ENCODE results near the gene SFTA2. TPM values are rescaled to one million over a fixed set of nuclear protein-coding genes. Genes with fewer than 3 reads are reported as not detected.

Gene SFTA2
- total and polyA plus RNA-seq, 7 donors: 3.6 TPM; not detected in 6

- WGBS, 2 donors: 24 to 58% methylated on average over 8 of the region's 8 CpGs
- H3K36me3 ChIP-seq: no peaks in the 10 kb centered on the region
- H3K27ac ChIP-seq: peak overlapping the region; percentile 89 to 95 (median 94)
- DNase-seq: no peak
- no peaks in the 10 kb centered on the region for H3K27me3 ChIP-seq
- no peak overlapping the region for H3K4me3 ChIP-seq
- H3K4me1 ChIP-seq: peaks cover 0 to 54% (median 40%) of the 10 kb centered on the region in 4 donors
- TF ChIP-seq EP300 (IDR thresholded peaks at IDR 0.05): no peak
- no peak for TF ChIP-seq POLR2AphosphoS5 (IDR thresholded peaks at IDR 0.05)
- no peak for TF ChIP-seq POLR2A (IDR thresholded peaks at IDR 0.05)
- no peak for TF ChIP-seq CTCF (IDR thresholded peaks at IDR 0.05)
- intact Hi-C loops (cut with DNase I): no loop called here
- H3K9me3 ChIP-seq: no peaks in the 10 kb centered on the region
Observed at GRCh38 chr6:30882204-30882758, 49.7 kb downstream of the SFTA2 start.

GRCh38 chr6:30881392-30882203, 50.4 kb downstream of the SFTA2 start:
- no peaks in the 10 kb centered on the region for H3K36me3 ChIP-seq
- WGBS, 2 donors: 78 to 84% methylated on average over 14 of the region's 14 CpGs
- peak overlapping the region; percentile 89 to 95 (median 94) for H3K27ac ChIP-seq
- H3K4me3 ChIP-seq: no peak overlapping the region
- peaks cover 0 to 58% (median 43%) of the 10 kb centered on the region in 4 donors for H3K4me1 ChIP-seq
- no peak for TF ChIP-seq EP300 (IDR thresholded peaks at IDR 0.05)
- no peak for TF ChIP-seq CTCF (IDR thresholded peaks at IDR 0.05)
- no peak for TF ChIP-seq POLR2A (IDR thresholded peaks at IDR 0.05)
- TF ChIP-seq POLR2AphosphoS5 (IDR thresholded peaks at IDR 0.05): no peak
- no peak for DNase-seq
- H3K9me3 ChIP-seq: no peaks in the 10 kb centered on the region
- H3K27me3 ChIP-seq: no peaks in the 10 kb centered on the region
- intact Hi-C loops (cut with DNase I): no loop called here

Small RNA genes within 50 kb of the gene (small RNA-seq; reads per million reads assigned to genes)
- 0 reads per million in 3 donors for gene RF00019

Other genes starting within 250 kb of the SFTA2 start
- 10 to 100 TPM; 32.6 to 69.8 (median 39.0) TPM for gene PPP1R18, start 245.5 kb downstream of the SFTA2 start, total RNA-seq
- 10 to 100 TPM; 15.0 to 51.2 (median 27.6) TPM for gene PPP1R18, start 245.5 kb downstream of the SFTA2 start, polyA plus RNA-seq
- 1 to 10 TPM; 2.4 to 9.7 (median 5.0) TPM for gene NRM, start 241.2 kb downstream of the SFTA2 start, total RNA-seq
- gene NRM, start 241.2 kb downstream of the SFTA2 start, polyA plus RNA-seq: 10 to 100 TPM in 1 of 3 donors, 1 to 10 TPM in 2; 1.8 to 13.8 (median 2.8) TPM
- 10 to 100 TPM in 1 of 4 donors, 1 to 10 TPM in 3; 5.4 to 16.1 (median 6.7) TPM for gene MDC1, start 214.9 kb downstream of the SFTA2 start, total RNA-seq
- gene MDC1, start 214.9 kb downstream of the SFTA2 start, polyA plus RNA-seq: 10 to 100 TPM in 1 of 3 donors, 1 to 10 TPM in 2; 1.8 to 17.4 (median 3.7) TPM
- gene TUBB, start 211.8 kb downstream of the SFTA2 start, total RNA-seq: 100 to 1,000 TPM; 245 to 287 (median 267) TPM
- 100 to 1,000 TPM in 2 of 3 donors, 10 to 100 TPM in 1; 96.1 to 306 (median 111) TPM for gene TUBB, start 211.8 kb downstream of the SFTA2 start, polyA plus RNA-seq
- gene FLOT1, start 189.5 kb downstream of the SFTA2 start, total RNA-seq: 100 to 1,000 TPM; 141 to 206 (median 160) TPM
- gene FLOT1, start 189.5 kb downstream of the SFTA2 start, polyA plus RNA-seq: 100 to 1,000 TPM; 174 to 194 (median 188) TPM
- gene IER3, start 187.6 kb downstream of the SFTA2 start, total RNA-seq: 10 to 100 TPM; 20.1 to 65.3 (median 21.9) TPM
- 100 to 1,000 TPM; 133 to 193 (median 153) TPM for gene IER3, start 187.6 kb downstream of the SFTA2 start, polyA plus RNA-seq
- 10 to 100 TPM in 2 of 4 donors, 1 to 10 TPM in 2; 7.9 to 25.2 (median 13.6) TPM for gene DDR1, start 47.7 kb downstream of the SFTA2 start, total RNA-seq
- gene DDR1, start 47.7 kb downstream of the SFTA2 start, polyA plus RNA-seq: 100 to 1,000 TPM in 1 of 3 donors, 10 to 100 TPM in 2; 25.7 to 110 (median 27.0) TPM
- gene GTF2H4, start 24.0 kb downstream of the SFTA2 start, total RNA-seq: 10 to 100 TPM in 2 of 4 donors, 1 to 10 TPM in 2; 7.7 to 28.5 (median 13.1) TPM
- 10 to 100 TPM in 2 of 3 donors, 1 to 10 TPM in 1; 9.9 to 21.9 (median 12.6) TPM for gene GTF2H4, start 24.0 kb downstream of the SFTA2 start, polyA plus RNA-seq
- 10 to 100 TPM in 1 of 4 donors, 1 to 10 TPM in 3; 6.7 to 13.0 (median 9.0) TPM for gene VARS2, start 17.9 kb downstream of the SFTA2 start, total RNA-seq
- 10 to 100 TPM in 1 of 3 donors, 1 to 10 TPM in 2; 6.9 to 23.0 (median 7.8) TPM for gene VARS2, start 17.9 kb downstream of the SFTA2 start, polyA plus RNA-seq
- gene MUCL3, start 8.8 kb upstream of the SFTA2 start, total RNA-seq: not detected
- under 1 TPM in 1 of 3 donors, not detected in 2; under 0.01 TPM for gene MUCL3, start 8.8 kb upstream of the SFTA2 start, polyA plus RNA-seq
- not detected for gene MUC21, start 51.5 kb upstream of the SFTA2 start, total RNA-seq
- gene MUC21, start 51.5 kb upstream of the SFTA2 start, polyA plus RNA-seq: 1 to 10 TPM in 1 of 3 donors, under 1 TPM in 1, not detected in 1; 0.19 to 1.2 TPM
- gene MUC22, start 78.3 kb upstream of the SFTA2 start, total RNA-seq: not detected
- gene MUC22, start 78.3 kb upstream of the SFTA2 start, polyA plus RNA-seq: not detected
- not detected for gene C6orf15, start 180.4 kb upstream of the SFTA2 start, total RNA-seq
- gene C6orf15, start 180.4 kb upstream of the SFTA2 start, polyA plus RNA-seq: not detected
- gene PSORS1C1, start 182.6 kb upstream of the SFTA2 start, total RNA-seq: 1 to 10 TPM in 1 of 4 donors, under 1 TPM in 3; 0.49 to 2.7 (median 0.63) TPM
- gene PSORS1C1, start 182.6 kb upstream of the SFTA2 start, polyA plus RNA-seq: 10 to 100 TPM in 1 of 3 donors, 1 to 10 TPM in 2; 4.2 to 33.3 (median 5.4) TPM
- gene CDSN, start 188.3 kb upstream of the SFTA2 start, total RNA-seq: not detected
- gene CDSN, start 188.3 kb upstream of the SFTA2 start, polyA plus RNA-seq: not detected
- not detected for gene PSORS1C2, start 206.9 kb upstream of the SFTA2 start, total RNA-seq
- gene PSORS1C2, start 206.9 kb upstream of the SFTA2 start, polyA plus RNA-seq: not detected
- 10 to 100 TPM in 3 of 4 donors, 1 to 10 TPM in 1; 8.7 to 20.2 (median 12.7) TPM for gene CCHCR1, start 225.6 kb upstream of the SFTA2 start, total RNA-seq
- 10 to 100 TPM; 11.4 to 39.3 (median 14.8) TPM for gene CCHCR1, start 225.6 kb upstream of the SFTA2 start, polyA plus RNA-seq
- 1 to 10 TPM; 2.6 to 4.6 (median 3.0) TPM for gene TCF19, start 226.4 kb upstream of the SFTA2 start, total RNA-seq
- 10 to 100 TPM in 1 of 3 donors, 1 to 10 TPM in 2; 3.6 to 11.7 (median 6.2) TPM for gene TCF19, start 226.4 kb upstream of the SFTA2 start, polyA plus RNA-seq
- under 1 TPM in 2 of 4 donors, not detected in 2; 0.16 to 0.27 TPM for gene POU5F1, start 238.5 kb upstream of the SFTA2 start, total RNA-seq
- gene POU5F1, start 238.5 kb upstream of the SFTA2 start, polyA plus RNA-seq: 1 to 10 TPM in 2 of 3 donors, not detected in 1; 1.6 to 9.8 TPM

Measured in sigmoid colon (tissue), 7 donors.